Common myeloid progenitor, CD34-positive (primary cell): ENCODE data around the gene EEFSEC.

ENCODE experiments used
- CTCF ChIA-PET: fragments of 350-600 bp; sonication (Branson Sonifier 250); formaldehyde crosslinking; loops from one replicate; lab custom pipeline; 2021; ENCODE audit warnings: antibody characterized with exemption; lab: Charles Lee
- POLR2A ChIA-PET: fragments of 350-600 bp; sonication (Branson Sonifier 250); formaldehyde crosslinking; loops from one replicate; lab custom pipeline; 2021; ENCODE audit warnings: antibody characterized with exemption; lab: Charles Lee
- DNase-seq, 3 donors: peaks; one replicate each; pipeline versions ENCODE4 v3.0.0 to v3.0.0-alpha.2; 2013
- H3K27ac ChIP-seq, 2 experiments: 1 replicate in 1 of 2; 2 replicates in 1 of 2; pipeline ENCODE4 v1.7.0; 2013; ENCODE audit warnings: inconsistent platforms in 2 of 2, low read length in 2 of 2, mild to moderate bottlenecking in 2 of 2, low read depth in 1 of 2, moderate library complexity in 1 of 2; ENCODE audit not compliant: severe bottlenecking in 2 of 2, insufficient read depth in 1 of 2, poor library complexity in 1 of 2
- H3K27me3 ChIP-seq, 5 experiments: replicated peaks in 2 of 5; 1 replicate in 3 of 5; 2 replicates in 2 of 5; pipeline versions ENCODE4 v1.6.1 to v1.7.0; 2013; ENCODE audit warnings: low read length in 4 of 5, mild to moderate bottlenecking in 2 of 5, moderate library complexity in 2 of 5, inconsistent platforms in 1 of 5; ENCODE audit not compliant: insufficient read depth in 5 of 5, control insufficient read depth in 4 of 5
- H3K36me3 ChIP-seq, 4 experiments: 1 replicate in 2 of 4; 2 replicates in 2 of 4; pipeline versions ENCODE4 v1.6.1 to v1.7.0; 2013; ENCODE audit warnings: low read length in 3 of 4, control low read depth in 1 of 4, mild to moderate bottlenecking in 1 of 4; ENCODE audit not compliant: control insufficient read depth in 4 of 4, insufficient read depth in 4 of 4
- H3K4me1 ChIP-seq, 4 experiments: 1 replicate in 3 of 4; 2 replicates in 1 of 4; pipeline versions ENCODE4 v1.6.1 to v1.7.1; 2013; ENCODE audit warnings: low read length in 3 of 4, mild to moderate bottlenecking in 3 of 4, control low read depth in 1 of 4, inconsistent platforms in 1 of 4, moderate library complexity in 1 of 4; ENCODE audit not compliant: control insufficient read depth in 4 of 4, insufficient read depth in 4 of 4; ENCODE audit errors: control extremely low read depth in 1 of 4
- H3K4me3 ChIP-seq, 7 experiments: 1 replicate in 4 of 7; 2 replicates in 3 of 7; pipeline versions ENCODE4 v1.5.1 to v1.7.0; 2013; ENCODE audit warnings: mild to moderate bottlenecking in 7 of 7, low read length in 6 of 7, moderate library complexity in 6 of 7, inconsistent platforms in 2 of 7, low read depth in 2 of 7, control low read depth in 1 of 7; ENCODE audit not compliant: insufficient read depth in 4 of 7, control insufficient read depth in 1 of 7; ENCODE audit errors: extremely low read depth in 1 of 7
- H3K9me3 ChIP-seq, 5 experiments: 1 replicate in 4 of 5; 2 replicates in 1 of 5; pipeline versions ENCODE4 v1.6.1 to v1.7.1; 2013; ENCODE audit warnings: low read length in 4 of 5, mild to moderate bottlenecking in 2 of 5, inconsistent platforms in 1 of 5, low read depth in 1 of 5, moderate library complexity in 1 of 5; ENCODE audit not compliant: control insufficient read depth in 4 of 5, insufficient read depth in 2 of 5; ENCODE audit errors: control extremely low read depth in 1 of 5
- WGBS: methylation state at CpG from one replicate; pipeline ENCODE4 v1.1.5; 2013; ENCODE audit not compliant: insufficient coverage; 5-methylcytosine and 5-hydroxymethylcytosine counted together

The EEFSEC gene

GRCh38 chr3:128313071-128313725, 159.9 kb downstream of the EEFSEC start:
- WGBS, result 98% methylated on average over 5 of the region's 5 CpGs
- H3K4me1 ChIP-seq, result no peaks in the 10 kb centered on the region
- H3K4me3 ChIP-seq, result no peak overlapping the region
- no peak for DNase-seq
- no peak overlapping the region for H3K27ac ChIP-seq
- no peaks in the 10 kb centered on the region for H3K9me3 ChIP-seq
- ChIA-PET CTCF (interaction anchor here (1.1 kb wide), 1 partner anchor 11 kb away, joined by 3 read pairs; no protein-coding TSS in a partner anchor), POLR2A (no interaction called here)
- peaks cover 2 to 9% (median 5%) of the 10 kb centered on the region in 4 experiments for H3K36me3 ChIP-seq
- H3K27me3 ChIP-seq, result no peaks in the 10 kb centered on the region

GRCh38 chr3:128313935-128314334, 160.7 kb downstream of the EEFSEC start:
- no peaks in the 10 kb centered on the region for H3K27me3 ChIP-seq
- no peak for DNase-seq
- no peak overlapping the region for H3K27ac ChIP-seq
- H3K36me3 ChIP-seq, result peaks cover 2 to 12% (median 6%) of the 10 kb centered on the region in 4 experiments
- no peak overlapping the region for H3K4me3 ChIP-seq
- POLR2A ChIA-PET, result interaction anchor here (0.5 kb wide), 1 partner anchor 12 kb away, joined by 3 read pairs; no protein-coding TSS in a partner anchor
- CTCF ChIA-PET, result no interaction called here
- WGBS, result no CpG with 5 or more reads among the region's 2 CpGs
- no peaks in the 10 kb centered on the region for H3K9me3 ChIP-seq
- H3K4me1 ChIP-seq, result no peaks in the 10 kb centered on the region

DNA sequence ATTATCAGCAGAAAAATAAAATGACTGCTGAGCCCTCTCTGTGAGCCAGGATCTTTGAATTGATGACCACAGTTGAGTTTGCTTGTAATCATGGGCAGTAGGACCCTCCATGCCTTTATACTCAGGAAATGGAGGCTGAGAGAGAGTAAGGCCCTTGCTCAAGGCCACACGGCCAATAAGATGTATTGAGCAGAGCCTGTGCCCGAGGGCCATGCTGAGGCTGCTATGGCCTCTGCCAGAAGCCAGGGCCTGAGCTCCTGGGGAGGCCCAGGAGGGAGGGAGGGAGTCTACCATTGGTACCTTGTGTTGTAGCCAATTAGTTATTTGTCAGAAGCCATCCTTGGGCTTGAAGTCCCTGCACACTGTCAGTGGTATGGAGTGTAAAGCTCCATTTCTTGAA, 162.0 kb downstream of the EEFSEC start:
- Histone ChIP-seq H3K4me1 (no peaks in the 10 kb centered on the region), H3K27me3 (no peaks in the 10 kb centered on the region), H3K36me3 (peaks cover 2 to 13% (median 9%) of the 10 kb centered on the region in 4 experiments), H3K4me3 (no peak overlapping the region), H3K27ac (no peak overlapping the region), H3K9me3 (no peaks in the 10 kb centered on the region)
- ChIA-PET POLR2A (no interaction called here), CTCF (no interaction called here)
- WGBS, result 94% methylated on average over 2 of the region's 2 CpGs
- no peak for DNase-seq

DNA sequence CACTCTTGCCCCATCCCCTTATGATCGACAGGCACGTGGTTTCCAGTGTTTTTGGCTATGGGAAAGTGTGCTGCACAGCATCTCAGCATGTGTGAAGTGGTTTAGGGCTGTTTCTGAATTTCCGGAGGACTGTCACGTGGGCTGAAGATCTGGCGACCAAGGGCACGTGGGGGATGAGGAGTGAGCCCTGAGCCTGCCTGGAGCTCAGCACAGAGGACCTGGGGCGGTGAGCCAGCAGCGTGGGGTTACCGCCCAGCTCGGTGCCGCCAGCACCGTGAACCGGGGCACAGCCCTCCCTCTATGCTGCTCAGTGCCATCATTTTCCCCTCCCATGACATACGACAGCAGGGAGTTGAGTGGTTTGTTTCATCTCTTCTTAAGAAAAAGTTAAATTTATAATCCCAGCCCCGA, 163.2 kb downstream of the EEFSEC start:
- no peak for DNase-seq
- no peaks in the 10 kb centered on the region for H3K9me3 ChIP-seq
- H3K36me3 ChIP-seq, result peaks cover 0 to 13% (median 8%) of the 10 kb centered on the region in 4 experiments
- no peak overlapping the region for H3K27ac ChIP-seq
- CTCF ChIA-PET, result no interaction called here
- no peaks in the 10 kb centered on the region for H3K4me1 ChIP-seq
- no peaks in the 10 kb centered on the region for H3K27me3 ChIP-seq
- POLR2A ChIA-PET, result no interaction called here
- WGBS, result 99% methylated on average over 9 of the region's 15 CpGs
- H3K4me3 ChIP-seq, result no peak overlapping the region

DNA sequence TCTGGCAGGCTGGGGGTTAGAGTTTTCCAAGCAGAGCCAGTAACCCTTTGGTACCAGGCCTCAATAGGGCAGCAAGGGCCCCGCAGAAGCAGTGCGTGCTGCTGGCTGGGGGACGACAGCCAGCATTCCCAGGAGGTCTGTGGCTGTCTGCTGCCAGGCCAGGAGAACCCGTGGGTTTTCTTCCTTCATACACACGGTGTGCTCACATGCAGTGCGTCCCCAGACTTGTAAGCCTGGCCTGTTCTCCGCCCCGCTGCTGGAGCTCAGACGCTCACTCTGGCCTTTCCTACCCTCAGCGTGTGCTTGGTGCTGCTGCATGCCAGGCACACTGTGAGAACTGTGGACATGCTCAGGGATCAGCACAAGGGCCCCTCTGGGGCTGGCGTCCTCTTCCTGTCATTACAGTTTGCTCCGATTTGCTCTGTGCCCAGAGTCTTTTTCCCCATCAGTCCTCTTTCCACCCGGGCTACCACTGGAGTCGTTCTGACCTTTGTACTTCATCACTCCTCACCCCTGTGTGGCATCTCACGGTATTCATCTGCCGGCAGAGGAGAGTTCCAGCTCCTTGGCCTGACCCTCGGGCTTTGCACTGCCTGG, 163.9 kb downstream of the EEFSEC start:
- Histone ChIP-seq H3K36me3 (peaks cover 0 to 13% (median 8%) of the 10 kb centered on the region in 4 experiments), H3K9me3 (no peaks in the 10 kb centered on the region), H3K27me3 (no peaks in the 10 kb centered on the region), H3K4me1 (no peaks in the 10 kb centered on the region), H3K27ac (no peak overlapping the region), H3K4me3 (no peak overlapping the region)
- WGBS, result 98% methylated on average over 15 of the region's 17 CpGs
- ChIA-PET CTCF (no interaction called here), POLR2A (no interaction called here)
- DNase-seq, result no peak

DNA sequence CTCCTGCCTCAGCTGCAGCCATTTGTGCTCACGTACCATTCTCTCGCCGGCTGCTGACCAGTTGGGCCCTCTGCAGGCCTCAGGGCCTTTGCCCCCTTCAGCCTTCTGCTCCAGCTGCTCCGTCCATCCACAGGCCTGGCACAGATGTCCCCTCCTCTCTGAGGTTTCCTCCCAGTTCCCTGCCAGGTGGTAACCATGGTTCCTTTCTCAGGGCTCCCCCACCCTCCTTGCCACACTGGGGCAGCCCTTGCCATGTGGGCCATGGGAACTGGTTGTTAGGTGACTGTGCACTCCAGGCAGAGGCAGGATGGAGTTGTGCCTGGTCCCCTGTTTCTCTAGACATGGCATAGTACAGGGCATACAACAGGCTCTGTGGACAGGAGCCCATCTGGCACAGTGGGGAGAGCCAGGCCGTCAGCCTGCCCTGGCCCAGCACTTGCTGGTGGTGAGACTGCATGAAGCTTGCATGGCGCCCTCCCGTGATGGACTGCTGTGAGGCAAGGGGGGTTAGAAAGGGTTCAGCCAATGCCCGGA, 164.5 kb downstream of the EEFSEC start:
- 98% methylated on average over 6 of the region's 8 CpGs for WGBS
- POLR2A ChIA-PET, result no interaction called here
- no peak overlapping the region for H3K27ac ChIP-seq
- DNase-seq, result no peak
- peaks cover 0 to 13% (median 8%) of the 10 kb centered on the region in 4 experiments for H3K36me3 ChIP-seq
- no peak overlapping the region for H3K4me3 ChIP-seq
- H3K4me1 ChIP-seq, result no peaks in the 10 kb centered on the region
- CTCF ChIA-PET, result interaction anchor here (1.2 kb wide), 1 partner anchor 17 kb away, joined by 3 read pairs; no protein-coding TSS in a partner anchor
- H3K9me3 ChIP-seq, result no peaks in the 10 kb centered on the region
- H3K27me3 ChIP-seq, result no peaks in the 10 kb centered on the region
